HepG2 (cell line): Measurements from ENCODE around the gene IGLON5. TPM values are rescaled to one million over a fixed set of nuclear protein-coding genes. Genes with fewer than 3 reads are reported as not detected.

Experiments
- CERS6 ChIP-seq: sonication (generic); formaldehyde crosslinking; IDR thresholded peaks from 2 replicates; pipeline ENCODE4 v1.5.0; 2020; ENCODE audit warnings: missing genetic modification reagents
- DDIT3 ChIP-seq: sonication (generic); formaldehyde crosslinking; IDR thresholded peaks from 2 replicates; pipeline ENCODE4 v1.4.0; 2020; ENCODE audit warnings: mild to moderate bottlenecking, missing genetic modification reagents
- FOXO1 ChIP-seq: sonication (generic); formaldehyde crosslinking; IDR thresholded peaks from 2 replicates; pipeline ENCODE4 v1.4.0; 2020; ENCODE audit warnings: missing genetic modification reagents
- GPN1 ChIP-seq: sonication (generic); formaldehyde crosslinking; IDR thresholded peaks from 2 replicates; pipeline ENCODE4 v1.5.1; 2020; ENCODE audit warnings: missing genetic modification reagents, borderline replicate concordance
- HNRNPH1 ChIP-seq: fragments of 200-400 bp; formaldehyde crosslinking; optimal IDR thresholded peaks from 2 replicates; pipeline ENCODE3; 2017; ENCODE audit warnings: mild to moderate bottlenecking, low read depth, low read length
- MYC ChIP-seq: sonication (generic); formaldehyde crosslinking; IDR thresholded peaks from 2 replicates; pipeline ENCODE4 v1.9.0; 2021; ENCODE audit warnings: missing genetic modification reagents, borderline replicate concordance
- NAIF1 ChIP-seq: sonication (generic); formaldehyde crosslinking; IDR thresholded peaks from 2 replicates; pipeline ENCODE4 v1.5.0; 2020; ENCODE audit warnings: mild to moderate bottlenecking, missing genetic modification reagents, borderline replicate concordance
- PHB2 ChIP-seq: fragments of 450-650 bp; IDR thresholded peaks from 2 replicates; pipeline ENCODE4 v1.6.1; 2018; ENCODE audit not compliant: partially characterized antibody
- SP4 ChIP-seq: sonication (generic); formaldehyde crosslinking; IDR thresholded peaks from 2 replicates; pipeline ENCODE4 v1.8.1; 2023; ENCODE audit warnings: mild to moderate bottlenecking, missing genetic modification reagents
- TBP ChIP-seq: sonication (generic); formaldehyde crosslinking; IDR thresholded peaks from 2 replicates; pipeline ENCODE4 v1.5.0; 2020; ENCODE audit warnings: missing genetic modification reagents
- ZBTB34 ChIP-seq: sonication (generic); formaldehyde crosslinking; IDR thresholded peaks from 2 replicates; pipeline ENCODE4 v1.8.0; 2022; ENCODE audit warnings: mild to moderate bottlenecking, missing genetic modification reagents
- ZNF550 ChIP-seq: sonication (generic); formaldehyde crosslinking; IDR thresholded peaks from 2 replicates; pipeline ENCODE4 v1.4.0; 2020; ENCODE audit warnings: mild to moderate bottlenecking, missing genetic modification reagents, borderline replicate concordance
- ZNF552 ChIP-seq: sonication (generic); formaldehyde crosslinking; IDR thresholded peaks from 2 replicates; pipeline ENCODE4 v1.9.0; 2022; ENCODE audit warnings: missing genetic modification reagents, mild to moderate bottlenecking, borderline replicate concordance
- ZNF615 ChIP-seq: sonication (generic); formaldehyde crosslinking; IDR thresholded peaks from 2 replicates; pipeline ENCODE4 v1.5.0; 2020; ENCODE audit warnings: mild to moderate bottlenecking, missing genetic modification reagents, borderline replicate concordance
- ZNF646 ChIP-seq: sonication (generic); formaldehyde crosslinking; IDR thresholded peaks from 2 replicates; pipeline ENCODE4 v1.9.0; 2021; ENCODE audit warnings: mild to moderate bottlenecking, missing genetic modification reagents
- polyA plus RNA-seq, 8 experiments: library from polyadenylated mRNA; depleted of rRNA in 3 of 8; stranded (reverse) in 7 of 8; unstranded in 1 of 8; fragments of >200 nt; fragmentation: Illumina TruSeq in 4 of 8; extraction: Trizol in 4 of 8; gene quantifications; 2 replicates each; pipeline versions ENCODE4 v1.2.1 to v1.2.3, GENCODE V29; 2011 to 2016; ENCODE audit warnings: low read depth in 4 of 8, missing spikeins in 1 of 8, mixed read lengths in 1 of 8; ENCODE audit not compliant: insufficient read depth in 1 of 8
- total RNA-seq, 5 experiments: library from RNA; depleted of rRNA; stranded (reverse); fragments of >200 nt; fragmentation: Illumina TruSeq; extraction: Trizol; gene quantifications; 2 replicates each; pipeline ENCODE4 v1.2.3, GENCODE V29; 2016; ENCODE audit warnings: low read depth in 1 of 5
- TF ChIP-seq, protein P1 (sequence below): sonication (generic); formaldehyde crosslinking; IDR thresholded peaks from 2 replicates; pipeline ENCODE4 v1.4.0; 2020; ENCODE audit warnings: low read depth, mild to moderate bottlenecking, missing genetic modification reagents
- TF ChIP-seq, protein P2 (sequence below): sonication (generic); formaldehyde crosslinking; IDR thresholded peaks from 2 replicates; pipeline ENCODE4 v1.5.0; 2020; ENCODE audit warnings: mild to moderate bottlenecking, missing genetic modification reagents

IGLON5 gene
- total and polyA plus RNA-seq, 2 of the 13 experiments (the other 11 are each of a cell fraction or from before 2014, with no cell fraction given), result 0.04 to 5.7 TPM

DNA sequence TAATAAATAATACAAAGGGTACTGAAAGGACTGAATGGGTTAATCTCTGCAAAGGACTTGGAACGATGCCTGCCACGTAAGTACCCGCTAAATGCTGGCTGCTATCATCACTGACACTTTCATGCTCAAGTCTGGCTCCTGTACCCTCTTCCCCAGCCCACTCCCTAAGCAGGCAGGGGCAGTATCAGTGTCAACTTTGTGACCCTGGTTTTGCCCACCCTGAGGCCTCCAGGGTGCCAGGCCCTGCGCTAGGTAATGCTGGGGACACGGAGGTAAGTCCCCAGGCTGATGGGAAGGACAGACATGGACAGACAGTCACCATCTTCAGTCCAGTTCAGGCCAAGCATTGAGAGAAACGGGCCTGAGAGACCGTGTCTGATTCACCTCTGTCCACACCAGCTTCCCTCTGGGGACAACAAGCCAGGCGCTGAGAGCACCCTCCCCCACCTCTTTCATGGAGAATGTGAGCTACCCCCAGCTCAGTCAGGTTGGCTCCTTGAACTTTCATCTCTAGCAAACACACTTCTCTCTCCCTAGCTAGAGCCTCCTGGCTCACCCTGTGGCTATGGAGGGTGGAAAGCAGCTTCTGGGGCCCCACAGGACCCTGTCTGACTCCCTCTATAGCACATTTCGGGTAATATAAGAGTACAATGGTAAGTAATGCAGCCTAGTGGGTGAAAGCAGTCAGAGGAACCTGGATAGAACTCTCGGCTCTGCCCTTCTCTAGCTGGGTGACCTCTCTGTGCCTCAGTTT is 53.9 kb downstream of the IGLON5 start (continued):
- 0 out of 2 replicates have a peak, but pooled peaks have one; percentile 59 for TF ChIP-seq ZNF615 (CRISPR knock-in tag)
- TF ChIP-seq ZBTB34 (CRISPR knock-in tag), result no peak
- no peak for TF ChIP-seq ZNF552
- no peak for TF ChIP-seq NAIF1
- TF ChIP-seq SP4, result no peak
- TF ChIP-seq TBP (CRISPR knock-in tag), result no peak
- TF ChIP-seq MYC (CRISPR knock-in tag), result no peak
- no peak for TF ChIP-seq PHB2
- peak; percentile 90 for TF ChIP-seq FOXO1
- TF ChIP-seq GPN1, result no peak
- TF ChIP-seq, protein P1, sequence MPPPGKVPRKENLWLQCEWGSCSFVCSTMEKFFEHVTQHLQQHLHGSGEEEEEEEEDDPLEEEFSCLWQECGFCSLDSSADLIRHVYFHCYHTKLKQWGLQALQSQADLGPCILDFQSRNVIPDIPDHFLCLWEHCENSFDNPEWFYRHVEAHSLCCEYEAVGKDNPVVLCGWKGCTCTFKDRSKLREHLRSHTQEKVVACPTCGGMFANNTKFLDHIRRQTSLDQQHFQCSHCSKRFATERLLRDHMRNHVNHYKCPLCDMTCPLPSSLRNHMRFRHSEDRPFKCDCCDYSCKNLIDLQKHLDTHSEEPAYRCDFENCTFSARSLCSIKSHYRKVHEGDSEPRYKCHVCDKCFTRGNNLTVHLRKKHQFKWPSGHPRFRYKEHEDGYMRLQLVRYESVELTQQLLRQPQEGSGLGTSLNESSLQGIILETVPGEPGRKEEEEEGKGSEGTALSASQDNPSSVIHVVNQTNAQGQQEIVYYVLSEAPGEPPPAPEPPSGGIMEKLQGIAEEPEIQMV (CRISPR knock-in tag), result peak; percentile 41; the same call in 1 of the 2 replicates
- TF ChIP-seq ZNF646 (CRISPR knock-in tag), result no peak
- no peak for TF ChIP-seq DDIT3
- TF ChIP-seq CERS6 (CRISPR knock-in tag), result no peak
- peak; percentile 85 for TF ChIP-seq HNRNPH1
- TF ChIP-seq, protein P2, sequence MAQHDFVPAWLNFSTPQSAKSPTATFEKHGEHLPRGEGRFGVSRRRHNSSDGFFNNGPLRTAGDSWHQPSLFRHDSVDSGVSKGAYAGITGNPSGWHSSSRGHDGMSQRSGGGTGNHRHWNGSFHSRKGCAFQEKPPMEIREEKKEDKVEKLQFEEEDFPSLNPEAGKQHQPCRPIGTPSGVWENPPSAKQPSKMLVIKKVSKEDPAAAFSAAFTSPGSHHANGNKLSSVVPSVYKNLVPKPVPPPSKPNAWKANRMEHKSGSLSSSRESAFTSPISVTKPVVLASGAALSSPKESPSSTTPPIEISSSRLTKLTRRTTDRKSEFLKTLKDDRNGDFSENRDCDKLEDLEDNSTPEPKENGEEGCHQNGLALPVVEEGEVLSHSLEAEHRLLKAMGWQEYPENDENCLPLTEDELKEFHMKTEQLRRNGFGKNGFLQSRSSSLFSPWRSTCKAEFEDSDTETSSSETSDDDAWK (CRISPR knock-in tag), result no peak
- no peak for TF ChIP-seq ZNF550 (CRISPR knock-in tag)
